Common myeloid progenitor, CD34-positive (primary cell): ENCODE results near the gene CADM4.
"Not testable (repeated sequence)": the region's sequence is repeated elsewhere in the genome, so short reads cannot be mapped to it uniquely, and the experiment has no call there.

Experiments
- CTCF ChIA-PET: fragments of 350-600 bp; sonication (Branson Sonifier 250); formaldehyde crosslinking; loops from one replicate; lab custom pipeline; 2021; ENCODE audit warnings: antibody characterized with exemption; lab: Charles Lee
- POLR2A ChIA-PET: fragments of 350-600 bp; sonication (Branson Sonifier 250); formaldehyde crosslinking; loops from one replicate; lab custom pipeline; 2021; ENCODE audit warnings: antibody characterized with exemption; lab: Charles Lee
- DNase-seq, 3 donors: peaks; one replicate each; pipeline versions ENCODE4 v3.0.0 to v3.0.0-alpha.2; 2013
- H3K27ac ChIP-seq, 2 experiments: 1 replicate in 1 of 2; 2 replicates in 1 of 2; pipeline ENCODE4 v1.7.0; 2013; ENCODE audit warnings: inconsistent platforms in 2 of 2, low read length in 2 of 2, mild to moderate bottlenecking in 2 of 2, low read depth in 1 of 2, moderate library complexity in 1 of 2; ENCODE audit not compliant: severe bottlenecking in 2 of 2, insufficient read depth in 1 of 2, poor library complexity in 1 of 2
- H3K27me3 ChIP-seq, 5 experiments: replicated peaks in 2 of 5; 1 replicate in 3 of 5; 2 replicates in 2 of 5; pipeline versions ENCODE4 v1.6.1 to v1.7.0; 2013; ENCODE audit warnings: low read length in 4 of 5, mild to moderate bottlenecking in 2 of 5, moderate library complexity in 2 of 5, inconsistent platforms in 1 of 5; ENCODE audit not compliant: insufficient read depth in 5 of 5, control insufficient read depth in 4 of 5
- H3K36me3 ChIP-seq, 4 experiments: 1 replicate in 2 of 4; 2 replicates in 2 of 4; pipeline versions ENCODE4 v1.6.1 to v1.7.0; 2013; ENCODE audit warnings: low read length in 3 of 4, control low read depth in 1 of 4, mild to moderate bottlenecking in 1 of 4; ENCODE audit not compliant: control insufficient read depth in 4 of 4, insufficient read depth in 4 of 4
- H3K4me1 ChIP-seq, 4 experiments: 1 replicate in 3 of 4; 2 replicates in 1 of 4; pipeline versions ENCODE4 v1.6.1 to v1.7.1; 2013; ENCODE audit warnings: low read length in 3 of 4, mild to moderate bottlenecking in 3 of 4, control low read depth in 1 of 4, inconsistent platforms in 1 of 4, moderate library complexity in 1 of 4; ENCODE audit not compliant: control insufficient read depth in 4 of 4, insufficient read depth in 4 of 4; ENCODE audit errors: control extremely low read depth in 1 of 4
- H3K4me3 ChIP-seq, 7 experiments: 1 replicate in 4 of 7; 2 replicates in 3 of 7; pipeline versions ENCODE4 v1.5.1 to v1.7.0; 2013; ENCODE audit warnings: mild to moderate bottlenecking in 7 of 7, low read length in 6 of 7, moderate library complexity in 6 of 7, inconsistent platforms in 2 of 7, low read depth in 2 of 7, control low read depth in 1 of 7; ENCODE audit not compliant: insufficient read depth in 4 of 7, control insufficient read depth in 1 of 7; ENCODE audit errors: extremely low read depth in 1 of 7
- H3K9me3 ChIP-seq, 5 experiments: 1 replicate in 4 of 5; 2 replicates in 1 of 5; pipeline versions ENCODE4 v1.6.1 to v1.7.1; 2013; ENCODE audit warnings: low read length in 4 of 5, mild to moderate bottlenecking in 2 of 5, inconsistent platforms in 1 of 5, low read depth in 1 of 5, moderate library complexity in 1 of 5; ENCODE audit not compliant: control insufficient read depth in 4 of 5, insufficient read depth in 2 of 5; ENCODE audit errors: control extremely low read depth in 1 of 5
- WGBS: methylation state at CpG from one replicate; pipeline ENCODE4 v1.1.5; 2013; ENCODE audit not compliant: insufficient coverage; 5-methylcytosine and 5-hydroxymethylcytosine counted together

The CADM4 gene

DNA sequence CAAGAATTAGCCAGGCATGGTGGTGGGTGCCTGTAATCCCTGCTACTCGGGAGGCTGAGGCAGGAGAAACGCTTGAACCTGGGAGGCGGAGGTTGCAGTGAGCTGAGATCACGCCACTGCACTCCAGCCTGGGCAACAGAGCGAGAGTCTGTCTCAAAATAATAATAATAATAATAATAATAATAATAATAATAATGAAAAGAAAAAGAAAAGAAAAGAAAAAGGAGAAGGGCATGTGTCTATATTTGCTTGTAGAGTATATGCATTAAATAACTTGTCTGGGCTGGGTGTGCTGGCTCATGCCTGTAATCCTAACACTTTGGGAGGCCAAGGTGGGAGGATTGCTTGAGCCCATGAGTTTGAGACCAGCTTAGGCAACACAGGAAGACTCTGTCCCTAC is 42.6 kb upstream of the CADM4 start:
- POLR2A ChIA-PET, DNase-seq, H3K27ac ChIP-seq, H3K27me3 ChIP-seq, H3K4me1 ChIP-seq, H3K36me3 ChIP-seq, H3K4me3 ChIP-seq, H3K9me3 ChIP-seq: not testable (repeated sequence)
- CTCF ChIA-PET = interaction anchor here (1.0 to 1.2 kb wide), 2 partner anchors 81 to 84 kb away, joined by 3 to 4 read pairs; no protein-coding TSS in a partner anchor
- WGBS = no CpG with 5 or more reads among the region's 5 CpGs

DNA sequence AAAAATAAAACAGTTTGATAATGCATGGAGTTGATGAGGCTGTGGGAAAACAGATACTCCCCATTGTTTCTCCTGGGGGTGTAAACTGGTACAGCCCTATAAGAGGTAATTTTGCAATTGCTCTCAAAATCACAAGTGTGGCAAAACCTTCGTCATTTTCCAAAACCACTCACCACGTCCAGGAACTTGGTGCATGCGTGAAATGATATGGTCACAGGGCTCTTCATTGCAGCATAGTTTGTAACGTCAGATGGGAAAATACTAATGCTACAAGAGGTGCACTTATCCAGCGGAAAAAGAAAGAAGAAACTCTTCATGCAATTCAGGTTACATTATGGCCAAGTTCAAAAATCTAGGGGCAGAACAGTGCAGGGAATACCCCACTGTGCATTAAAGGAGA is 42.2 kb upstream of the CADM4 start:
- DNase-seq = no peak
- no peaks in the 10 kb centered on the region for H3K9me3 ChIP-seq
- H3K27me3 ChIP-seq = no peaks in the 10 kb centered on the region
- ChIA-PET CTCF (interaction anchor here (0.6 to 1.2 kb wide), 3 partner anchors 20 to 85 kb away, joined by 3 to 4 read pairs (median 3); no protein-coding TSS in a partner anchor), POLR2A (interaction anchor here (1.0 kb wide), 1 partner anchor 9 kb away, joined by 3 read pairs; no protein-coding TSS in a partner anchor)
- H3K4me3 ChIP-seq = no peak overlapping the region
- WGBS = 89% methylated on average over 5 of the region's 5 CpGs
- no peak overlapping the region for H3K27ac ChIP-seq
- no peaks in the 10 kb centered on the region for H3K36me3 ChIP-seq
- H3K4me1 ChIP-seq = peaks cover 0 to 3% (median 0%) of the 10 kb centered on the region in 4 experiments

DNA sequence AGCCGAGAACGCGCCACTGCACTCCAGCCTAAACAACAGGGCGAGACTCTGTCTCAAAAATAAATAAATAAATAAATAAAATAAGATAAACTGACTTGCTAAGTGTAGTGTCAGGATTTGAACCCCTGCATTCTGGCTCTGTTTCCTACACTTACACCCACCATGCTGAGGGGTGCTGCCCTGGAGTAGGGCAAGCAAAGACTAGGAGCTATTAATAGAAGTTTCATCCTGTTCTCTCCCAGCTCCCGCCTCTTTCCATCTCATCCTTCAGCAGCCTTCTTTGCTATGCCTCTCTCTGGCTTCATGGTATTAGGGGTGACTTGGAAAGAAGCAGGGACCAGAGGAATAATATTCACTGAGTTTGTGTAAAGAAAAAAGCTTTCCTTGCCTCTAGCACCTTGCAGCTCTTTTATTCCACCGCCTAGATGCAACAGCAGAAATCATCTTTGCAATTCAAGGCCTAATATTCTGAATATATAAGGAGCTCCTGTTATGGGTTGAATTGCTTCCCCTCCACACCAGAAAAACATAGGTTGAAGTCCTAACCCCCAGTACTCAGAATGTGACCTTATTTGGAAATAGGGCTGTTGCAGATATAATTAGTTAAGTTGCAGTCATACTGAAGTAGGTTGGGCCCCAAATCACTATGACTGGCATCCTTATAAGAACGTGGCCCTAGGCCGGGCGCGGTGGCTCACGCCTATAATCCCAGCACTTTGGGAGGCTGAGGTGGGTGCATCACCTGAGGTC is 39.0 kb upstream of the CADM4 start:
- DNase-seq = no peak
- Histone ChIP-seq H3K9me3 (no peaks in the 10 kb centered on the region), H3K4me3 (no peak overlapping the region), H3K27ac (no peak overlapping the region), H3K4me1 (peaks cover 1 to 17% (median 8%) of the 10 kb centered on the region in 4 experiments), H3K36me3 (no peaks in the 10 kb centered on the region), H3K27me3 (no peaks in the 10 kb centered on the region)
- WGBS = no CpG with 5 or more reads among the region's 11 CpGs
- ChIA-PET CTCF (interaction anchor here (0.7 to 1.3 kb wide), 2 partner anchors 43 to 64 kb away, joined by 3 read pairs; no protein-coding TSS in a partner anchor), POLR2A (no interaction called here)

DNA sequence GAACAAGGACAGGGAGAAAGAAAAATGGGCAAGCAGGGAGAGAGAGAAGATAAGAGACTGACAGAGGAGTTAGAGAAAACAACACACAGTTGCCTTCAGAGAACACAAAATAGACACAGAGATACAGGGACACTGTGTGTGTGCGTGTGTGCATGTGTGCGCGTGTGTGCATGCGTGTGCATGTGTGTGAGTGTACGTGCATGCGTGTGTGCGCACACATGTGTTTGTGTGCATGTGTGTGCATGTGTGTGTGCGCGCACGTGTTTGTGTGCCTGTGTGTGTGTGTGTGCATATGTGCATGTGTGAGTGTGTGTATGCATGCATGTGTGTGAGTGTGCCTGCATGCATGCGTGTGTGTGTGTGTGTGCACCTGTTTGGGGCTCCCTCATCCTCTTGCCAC is 36.3 kb upstream of the CADM4 start:
- WGBS = 88% methylated on average over 5 of the region's 11 CpGs

DNA sequence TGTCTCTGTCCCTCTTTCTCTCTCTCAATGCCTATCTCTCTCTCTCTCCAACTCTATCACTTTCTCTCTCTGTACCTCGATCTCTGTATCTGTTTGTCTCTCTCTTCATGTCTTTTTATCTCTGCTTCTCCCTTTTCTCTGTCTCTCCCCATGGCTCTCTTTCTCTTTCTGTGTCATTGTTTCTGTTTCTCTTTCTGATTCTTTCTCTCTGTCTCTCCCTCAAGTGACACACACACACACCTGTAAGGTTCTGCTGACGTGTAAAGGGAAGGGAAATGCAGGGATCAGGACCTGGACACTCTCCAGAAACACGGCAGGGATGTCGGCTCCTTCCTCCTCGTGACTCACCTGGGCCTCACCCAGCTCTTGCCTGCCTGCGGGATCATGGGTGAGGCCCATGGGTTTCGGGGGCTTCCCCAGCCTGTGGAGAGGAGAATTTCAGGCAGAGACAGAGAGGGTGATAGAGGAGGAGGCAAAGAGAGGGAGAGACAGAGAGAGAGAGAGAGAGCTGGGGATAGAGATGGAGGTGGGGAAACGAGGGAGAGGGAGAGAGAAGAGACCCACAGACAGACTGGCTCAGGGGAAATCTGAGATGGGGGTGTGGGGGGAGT is 35.7 kb upstream of the CADM4 start:
- Histone ChIP-seq H3K4me3 (no peak overlapping the region), H3K36me3 (no peaks in the 10 kb centered on the region), H3K27me3 (no peaks in the 10 kb centered on the region), H3K9me3 (no peaks in the 10 kb centered on the region), H3K27ac (no peak overlapping the region), H3K4me1 (peaks cover 4 to 29% (median 13%) of the 10 kb centered on the region in 4 experiments)
- 92% methylated on average over 4 of the region's 8 CpGs for WGBS
- POLR2A ChIA-PET = no interaction called here
- DNase-seq = peak in 1 of 3 donors; percentile 23
- CTCF ChIA-PET = interaction anchor here (1.1 to 1.7 kb wide), 2 partner anchors 12 to 29 kb away, joined by 3 to 9 read pairs; no protein-coding TSS in a partner anchor

More for the DNA sequence above, 36.3 kb upstream of the CADM4 start:
- Histone ChIP-seq H3K27ac (no peak overlapping the region), H3K36me3 (no peaks in the 10 kb centered on the region), H3K9me3 (no peaks in the 10 kb centered on the region), H3K27me3 (no peaks in the 10 kb centered on the region), H3K4me1 (peaks cover 1 to 26% (median 10%) of the 10 kb centered on the region in 4 experiments), H3K4me3 (no peak overlapping the region)
- no peak for DNase-seq
- ChIA-PET POLR2A (no interaction called here), CTCF (interaction anchor here (0.6 kb wide), 1 partner anchor 1792 kb away, joined by 3 read pairs; no protein-coding TSS in a partner anchor)

DNA sequence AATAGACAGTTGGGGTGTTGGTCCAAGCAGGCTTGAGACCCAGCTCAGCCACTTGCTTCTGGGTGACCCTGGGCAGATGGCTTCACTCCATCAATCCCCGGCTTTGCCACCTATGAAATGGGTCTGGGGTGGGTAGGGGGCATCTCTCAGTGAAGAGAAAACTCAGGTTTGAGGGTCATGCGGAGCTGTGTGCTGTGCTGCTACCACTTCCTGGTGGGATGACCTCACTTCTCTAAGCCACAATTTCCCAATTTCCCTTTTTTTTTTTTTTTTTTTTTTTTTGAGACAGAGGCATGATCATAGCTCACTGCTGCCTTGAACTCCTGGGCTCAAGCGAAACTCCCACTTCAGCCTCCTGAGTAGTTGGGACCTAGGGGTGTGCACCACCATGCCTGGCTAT is 34.9 kb upstream of the CADM4 start:
- H3K4me3 ChIP-seq = peak overlapping the region in 1 of 7 experiments; percentile 40
- no peaks in the 10 kb centered on the region for H3K9me3 ChIP-seq
- H3K27ac ChIP-seq = no peak overlapping the region
- peak; percentile 52 to 57 (median 55) for DNase-seq
- WGBS = 100% methylated on average over 1 of the region's 3 CpGs
- ChIA-PET CTCF (interaction anchor here (0.6 to 1.7 kb wide), 6 partner anchors 12 to 72 kb away, joined by 3 to 9 read pairs (median 4); no protein-coding TSS in a partner anchor), POLR2A (no interaction called here)
- no peaks in the 10 kb centered on the region for H3K36me3 ChIP-seq
- H3K27me3 ChIP-seq = no peaks in the 10 kb centered on the region
- peaks cover 5 to 37% (median 21%) of the 10 kb centered on the region in 4 experiments for H3K4me1 ChIP-seq
